HG02973 (cell line): ENCODE measurements around the gene SLC25A52.
"Not testable (repeated sequence)": the region's sequence is repeated elsewhere in the genome, so short reads cannot be mapped to it uniquely, and the experiment has no call there.

ENCODE experiments used
- ATAC-seq: cut with Tn5 transposase; IDR thresholded peaks from one replicate; pipeline ENCODE4 v1.9.1; 2021; ENCODE audit warnings: moderate library complexity; ENCODE audit not compliant: unreplicated experiment

The SLC25A52 gene, protein sequence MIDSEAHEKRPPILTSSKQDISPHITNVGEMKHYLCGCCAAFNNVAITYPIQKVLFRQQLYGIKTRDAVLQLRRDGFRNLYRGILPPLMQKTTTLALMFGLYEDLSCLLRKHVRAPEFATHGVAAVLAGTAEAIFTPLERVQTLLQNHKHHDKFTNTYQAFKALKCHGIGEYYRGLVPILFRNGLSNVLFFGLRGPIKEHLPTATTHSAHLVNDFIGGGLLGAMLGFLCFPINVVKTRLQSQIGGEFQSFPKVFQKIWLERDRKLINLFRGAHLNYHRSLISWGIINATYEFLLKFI

DNA sequence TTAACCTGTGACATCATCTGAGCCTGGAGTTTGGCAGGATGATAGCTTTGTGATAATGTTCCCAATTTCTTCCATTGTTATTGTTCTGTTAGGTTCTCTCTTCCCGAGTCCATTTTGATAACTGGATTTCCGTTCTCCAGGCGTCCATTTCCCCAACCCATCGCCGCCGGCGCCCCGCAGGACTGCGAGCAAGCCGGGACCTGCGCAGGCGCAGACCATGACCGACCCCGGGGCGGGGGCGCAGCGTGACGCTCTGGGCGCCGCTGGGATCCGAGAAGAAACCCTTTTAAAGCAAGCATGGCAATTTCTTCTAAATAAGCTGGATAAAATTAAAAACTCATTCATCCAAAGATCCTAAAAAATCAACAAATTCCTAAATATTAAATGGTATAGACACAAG, at the start of gene SLC25A52:
SLC25A52 (minus strand) TSS at position 186 of the 400 bp plus-strand sequence. CDS start 219 bp downstream, outside the sequence.
- no peak for ATAC-seq

DNA sequence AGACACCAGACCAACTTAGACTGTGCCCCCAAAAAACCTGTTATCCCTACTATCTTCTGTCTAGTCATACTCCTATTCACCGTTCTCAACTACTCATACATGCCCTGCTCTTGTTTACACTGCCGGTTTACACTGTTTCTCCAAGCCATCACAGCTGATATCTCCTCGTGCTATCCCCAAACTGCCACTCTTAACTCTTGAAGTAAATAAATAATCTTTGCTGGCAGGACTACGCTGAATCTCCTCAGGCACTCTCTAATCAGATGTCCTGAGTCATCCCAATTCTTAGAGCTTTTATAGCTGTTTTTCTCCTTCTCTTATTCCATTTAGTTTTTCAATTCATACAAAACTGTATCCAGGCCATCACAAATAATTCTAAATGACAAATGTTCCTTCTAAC, 48.4 kb upstream of the SLC25A52 start:
- ATAC-seq = not testable (repeated sequence)

DNA sequence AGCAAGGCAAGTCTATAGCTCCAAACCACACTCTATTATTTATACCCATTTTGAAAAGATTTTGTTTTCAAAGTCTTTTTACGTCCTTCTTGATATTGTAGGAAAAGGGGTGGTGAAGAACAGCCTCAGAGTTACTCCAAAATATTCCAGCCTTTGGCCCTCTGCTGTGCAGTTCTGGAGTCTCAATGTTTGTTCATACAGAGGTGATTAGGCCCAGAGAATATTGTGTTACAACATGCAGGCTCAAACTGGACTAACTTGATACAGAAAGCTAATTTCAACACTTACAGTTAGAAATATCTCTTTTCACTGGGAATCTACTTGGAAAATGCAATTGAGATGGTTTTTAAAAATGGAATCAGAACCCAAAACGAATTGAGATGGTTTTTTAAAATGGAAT, 40.4 kb upstream of the SLC25A52 start:
- no peak for ATAC-seq

DNA sequence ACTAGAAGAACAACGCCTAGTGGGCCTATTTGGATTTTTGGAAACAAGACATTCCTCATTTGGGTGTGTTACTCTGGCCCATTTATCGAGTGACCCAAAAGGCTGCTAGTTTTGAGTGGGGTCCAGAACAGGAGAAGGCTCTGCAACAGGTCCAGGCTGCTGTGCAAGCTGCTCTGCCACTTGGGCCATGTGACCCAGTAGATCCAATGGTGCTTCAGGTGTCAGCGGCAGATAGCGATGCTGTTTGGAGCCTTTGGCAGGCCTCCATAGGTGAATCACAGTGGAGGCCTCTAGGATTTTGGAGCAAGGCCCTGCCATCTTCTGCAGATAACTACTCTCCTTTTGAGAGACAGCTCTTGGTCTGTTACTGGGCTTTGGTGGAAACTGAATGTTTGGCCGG, 38.6 kb upstream of the SLC25A52 start:
- ATAC-seq = not testable (repeated sequence)

DNA sequence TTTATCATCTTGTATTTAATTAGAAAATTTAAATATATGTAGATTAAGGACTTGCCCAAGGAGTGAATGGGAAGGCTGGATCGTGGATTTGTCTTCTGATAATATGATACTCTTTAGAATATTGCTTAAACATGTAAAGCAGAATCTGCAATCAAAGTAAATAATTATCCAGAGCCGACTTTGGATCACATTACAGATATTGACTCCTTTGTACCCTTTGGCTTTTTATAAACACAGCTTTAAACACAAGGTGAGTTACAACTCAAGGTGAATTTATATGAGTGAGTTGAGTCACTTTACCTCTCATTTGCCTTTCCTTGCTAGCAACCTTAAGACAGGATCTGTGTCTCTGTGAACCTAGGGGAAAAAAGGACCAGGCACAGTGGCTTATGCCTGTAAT, 37.7 kb upstream of the SLC25A52 start:
- no peak for ATAC-seq

DNA sequence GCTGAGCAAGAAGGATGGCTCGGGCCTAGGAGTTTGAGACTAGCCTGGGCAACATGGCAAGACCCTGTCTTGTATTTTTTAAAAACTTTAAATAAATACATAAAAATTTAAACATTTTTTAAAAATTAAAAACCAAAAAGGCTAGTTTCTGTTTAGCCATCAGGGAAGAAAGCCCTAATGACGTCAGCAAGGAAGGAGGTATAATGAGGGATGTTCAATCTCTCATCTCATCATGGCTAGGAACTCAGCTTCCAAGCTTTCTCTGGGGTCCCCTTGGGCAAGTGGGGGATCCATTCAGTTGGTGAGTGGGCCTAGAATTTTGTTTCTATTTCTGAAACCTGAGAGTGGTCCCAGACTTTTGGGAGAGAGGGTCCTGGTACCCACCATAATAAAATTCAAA, 35.1 kb upstream of the SLC25A52 start:
- no peak for ATAC-seq

DNA sequence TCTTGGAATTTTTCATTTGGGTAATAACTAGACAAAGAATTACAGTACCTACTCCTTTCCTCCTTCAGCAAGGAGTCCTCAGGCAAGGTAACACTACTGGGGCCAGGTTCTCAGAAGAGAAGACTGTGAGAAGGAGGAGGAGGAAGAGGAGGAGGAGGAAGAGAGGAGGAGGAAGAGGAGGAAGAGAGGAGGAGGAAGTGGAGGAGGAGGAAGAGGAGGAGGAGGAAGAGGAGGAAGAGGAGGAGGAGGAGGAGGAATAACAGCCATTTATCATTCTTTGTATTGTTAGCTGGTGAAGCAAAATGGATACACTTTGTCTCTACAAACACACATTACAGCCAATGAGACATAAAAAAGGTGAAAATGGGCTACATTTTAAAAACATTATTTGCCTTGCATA, 32.9 kb upstream of the SLC25A52 start:
- ATAC-seq = no peak

DNA sequence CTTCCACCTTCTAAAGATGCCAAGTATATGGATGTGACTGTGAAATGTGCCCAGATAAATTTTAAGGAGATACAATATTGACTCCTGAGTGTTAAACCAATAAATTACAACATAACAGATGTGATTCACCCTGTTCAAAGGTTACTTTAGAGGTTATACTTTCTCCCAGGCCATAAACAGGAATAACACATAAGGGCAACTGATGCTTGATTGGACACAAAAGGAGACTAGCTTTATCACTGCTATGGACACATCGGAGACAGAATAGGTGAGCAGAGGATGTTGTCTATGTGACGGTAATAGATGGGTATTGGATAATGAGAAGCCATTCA, 31.9 kb upstream of the SLC25A52 start:
- ATAC-seq = no peak

DNA sequence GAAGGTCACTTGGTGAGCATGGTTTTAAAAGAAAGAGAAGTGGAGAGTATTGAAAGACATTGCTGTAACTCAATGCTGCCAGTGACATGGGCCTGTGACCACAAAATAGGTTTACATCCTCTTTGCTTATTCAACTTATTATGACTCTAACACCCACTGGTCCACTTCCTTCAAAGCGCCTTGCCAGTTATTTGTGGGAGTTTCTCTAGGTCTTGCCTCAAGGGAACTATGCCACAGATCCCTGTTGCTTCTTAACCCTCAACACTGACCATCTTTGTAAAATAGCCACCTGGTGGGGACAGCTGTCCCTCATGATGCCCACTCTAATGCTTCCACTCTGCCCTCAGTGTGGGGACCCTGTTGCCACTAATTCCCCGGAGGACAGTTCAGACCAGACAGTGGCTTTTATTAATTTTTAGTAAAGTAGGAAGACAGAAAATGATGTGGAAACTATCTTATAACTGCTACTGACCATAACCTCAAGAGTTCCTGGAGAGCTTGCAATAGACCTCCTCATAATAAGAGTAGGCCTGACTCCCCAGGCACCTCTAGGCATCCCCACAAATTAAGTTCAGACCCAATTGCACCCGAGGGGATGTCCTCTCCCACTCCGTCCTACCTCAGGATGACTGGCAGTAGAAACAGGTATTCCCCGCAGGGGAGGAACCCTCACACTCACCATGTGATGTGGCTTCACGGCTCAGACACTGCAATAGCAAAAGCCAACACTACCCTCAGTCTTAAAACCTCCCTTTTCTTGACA, 31.3 kb upstream of the SLC25A52 start:
- peak; percentile 92 for ATAC-seq

DNA sequence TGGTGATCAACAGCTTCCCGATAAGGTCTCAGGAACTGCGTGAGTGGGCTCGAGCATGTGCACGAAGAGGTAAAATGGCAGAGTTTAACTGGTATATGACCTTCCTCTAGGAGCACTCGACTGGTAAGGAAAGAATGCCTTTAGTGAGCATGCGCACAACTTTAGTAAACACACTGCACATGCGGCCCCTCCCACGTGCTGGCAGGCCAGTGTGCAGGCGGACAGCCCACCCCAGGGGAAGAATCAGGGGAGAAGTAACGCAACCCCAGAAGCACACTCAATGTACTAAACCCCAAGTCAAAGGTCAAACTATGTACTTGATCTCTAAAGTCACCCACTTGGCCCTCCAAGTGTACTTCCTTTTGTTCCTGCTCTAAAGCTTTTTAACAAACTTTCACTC, 28.7 kb upstream of the SLC25A52 start:
- ATAC-seq = no peak

DNA sequence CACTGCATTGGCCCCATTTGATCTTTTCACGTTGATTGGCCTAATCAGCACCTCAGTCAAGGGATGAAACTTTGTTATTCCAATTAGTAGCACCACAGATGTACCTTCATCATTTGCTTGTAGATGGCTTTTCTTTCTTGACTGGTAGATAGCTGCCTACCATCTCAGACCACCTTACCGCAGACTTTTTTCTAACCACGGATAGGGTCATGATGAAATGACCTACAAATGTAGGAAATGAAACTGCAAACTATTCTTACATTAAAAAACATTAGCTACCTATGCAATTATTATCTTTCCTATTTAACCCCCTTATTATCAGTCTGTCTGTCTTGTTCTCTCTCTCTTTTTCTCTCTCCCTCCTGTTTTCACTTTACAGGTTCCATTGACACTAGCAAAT, 22.4 kb upstream of the SLC25A52 start:
- no peak for ATAC-seq

DNA sequence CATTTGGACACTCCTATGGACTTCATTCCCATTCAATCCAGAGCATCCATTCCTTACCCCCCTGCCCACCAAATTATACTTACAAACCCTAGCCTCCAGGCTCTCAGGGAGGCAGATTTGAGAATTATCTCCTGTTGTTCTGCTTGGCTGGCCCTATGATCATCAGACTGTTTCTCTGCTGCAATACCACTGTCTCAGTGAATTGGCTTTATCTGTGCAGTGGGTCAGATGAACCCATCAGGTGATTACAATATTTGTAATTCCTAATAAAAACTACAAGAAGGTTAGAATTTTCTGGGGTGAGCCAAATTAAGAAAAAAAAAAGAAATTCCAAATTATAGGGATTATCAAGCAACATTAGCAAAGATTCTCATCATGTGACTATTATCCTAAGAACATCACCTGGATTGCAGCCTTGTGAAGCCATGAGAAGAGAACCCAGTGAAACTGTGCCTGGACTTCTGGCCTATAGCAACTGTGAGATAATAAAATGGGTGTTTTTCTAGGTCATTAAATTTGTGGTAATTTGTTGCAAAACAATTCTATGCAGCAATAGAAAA, 17.8 kb upstream of the SLC25A52 start:
- no peak for ATAC-seq

DNA sequence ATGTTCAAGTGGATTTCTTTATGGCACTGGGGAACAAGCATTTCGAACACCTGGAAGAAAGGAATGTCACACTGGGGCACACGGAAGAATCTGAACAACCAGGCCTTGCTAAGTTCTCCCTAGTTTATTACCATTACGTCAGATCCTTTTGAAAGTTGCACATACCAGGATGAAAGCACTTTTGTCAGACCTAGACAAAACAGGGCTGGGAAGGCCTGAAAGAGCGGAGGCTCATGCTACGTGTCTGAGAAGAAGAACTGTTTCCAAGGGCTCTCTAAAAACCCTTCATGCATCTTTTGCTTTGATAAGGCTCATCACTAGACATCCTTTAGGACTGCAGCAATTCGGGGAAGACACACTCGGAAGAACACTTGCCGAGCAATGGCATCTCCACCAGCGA, 15.4 kb upstream of the SLC25A52 start:
- no peak for ATAC-seq

DNA sequence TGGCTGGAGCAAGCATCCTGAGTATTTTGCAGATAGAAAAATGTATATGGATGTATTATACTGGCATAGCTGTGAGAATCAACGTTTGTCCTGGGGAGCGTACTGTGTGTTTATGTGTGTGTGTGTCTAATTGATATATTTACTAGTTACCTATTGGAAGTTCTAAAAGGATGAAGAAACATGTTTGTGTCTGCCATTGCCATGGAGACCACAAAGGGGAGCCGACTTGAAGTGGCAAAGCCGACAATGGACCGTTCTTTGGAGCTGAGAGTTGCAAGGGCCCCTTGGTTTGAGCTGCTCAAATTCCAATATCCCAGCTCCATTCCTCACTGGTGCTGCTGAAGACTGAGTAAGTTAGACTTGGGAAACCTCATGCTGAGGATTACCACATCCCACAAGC, 14.3 kb upstream of the SLC25A52 start:
- no peak for ATAC-seq

DNA sequence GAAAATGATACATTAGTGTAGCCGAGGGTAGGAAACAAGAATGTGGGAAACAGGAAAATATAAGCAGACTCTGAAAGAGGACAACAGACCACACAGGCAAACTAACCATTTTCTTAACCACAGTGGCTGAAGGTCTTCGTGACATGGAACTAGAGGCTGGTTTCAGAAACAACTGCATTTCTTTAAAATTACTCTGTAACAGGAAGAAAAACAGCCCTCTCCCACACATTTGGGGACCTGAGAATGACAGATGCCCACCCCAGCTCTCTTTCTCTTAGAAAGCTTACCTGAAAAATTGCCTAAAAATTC, 13.8 kb upstream of the SLC25A52 start:
- peak; percentile 69 for ATAC-seq

DNA sequence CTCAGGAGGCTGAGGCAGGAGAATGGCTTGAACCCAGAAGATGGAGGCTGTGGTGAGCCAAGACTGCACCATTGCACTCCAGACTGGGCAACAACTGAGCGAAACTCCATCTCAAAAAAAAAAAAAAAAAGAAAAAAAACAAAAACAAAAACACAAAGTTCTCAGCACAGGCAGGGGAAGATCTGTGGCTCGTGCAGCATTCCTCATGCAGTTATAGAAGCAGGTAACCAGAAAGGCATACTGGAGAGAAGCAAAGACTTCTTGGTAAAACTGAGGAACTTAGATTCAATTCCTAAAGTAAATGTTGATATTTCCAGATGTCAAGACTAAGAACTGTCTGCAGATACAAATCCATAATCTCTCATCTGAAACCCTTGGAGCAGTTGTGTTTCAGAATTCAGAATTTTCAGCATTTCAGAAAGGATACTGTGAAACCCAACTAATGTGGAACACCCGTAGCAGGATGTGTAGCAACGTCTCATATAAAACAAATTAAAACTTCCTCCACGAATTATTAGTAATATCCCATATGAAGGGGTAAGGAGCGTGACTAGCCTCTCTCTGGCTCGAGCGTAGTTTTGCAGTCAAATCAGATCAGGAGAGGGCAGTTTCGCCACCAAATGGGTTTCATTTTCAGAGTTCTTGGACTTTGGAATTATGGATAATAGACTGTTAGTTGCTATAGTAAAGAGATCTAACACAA, 13.2 kb upstream of the SLC25A52 start:
- ATAC-seq = peak; percentile 25

DNA sequence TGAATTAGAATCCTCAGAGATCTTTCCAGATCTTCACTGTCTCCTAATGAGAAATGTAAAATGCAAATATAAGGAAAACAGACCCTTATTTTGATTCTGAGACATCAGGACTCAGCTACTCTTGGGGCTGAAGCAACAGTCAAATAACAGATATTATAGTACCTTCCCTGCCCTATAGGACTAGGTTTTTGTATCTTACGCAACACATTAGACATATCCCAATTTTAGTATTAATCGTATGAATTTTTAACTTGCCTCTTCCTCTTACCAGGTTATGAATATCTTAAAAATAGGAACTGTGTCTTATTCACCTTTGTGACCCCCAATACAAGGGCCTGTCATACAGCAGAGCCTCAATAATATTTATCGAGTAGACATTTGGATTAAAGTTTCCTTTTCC, 12.0 kb upstream of the SLC25A52 start:
- no peak for ATAC-seq

DNA sequence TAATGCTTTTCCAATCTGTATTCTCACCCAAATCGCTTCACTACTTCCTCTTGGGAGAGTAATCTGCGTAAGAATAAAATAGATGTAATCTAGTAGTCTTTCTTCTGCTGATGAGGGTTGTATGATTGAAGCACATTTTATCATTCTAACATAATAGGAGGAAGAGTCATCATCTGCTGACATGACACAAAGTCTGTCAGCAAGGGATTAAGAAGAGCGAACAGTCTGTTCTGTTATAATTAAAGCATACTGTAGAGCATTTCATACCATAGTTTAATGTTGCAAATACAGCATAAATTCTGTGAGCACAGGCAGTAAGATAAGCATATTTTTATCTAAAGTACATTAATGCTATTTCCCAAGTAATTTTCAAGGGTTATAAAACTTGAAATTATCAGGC, 10.4 kb downstream of the SLC25A52 start:
- no peak for ATAC-seq

DNA sequence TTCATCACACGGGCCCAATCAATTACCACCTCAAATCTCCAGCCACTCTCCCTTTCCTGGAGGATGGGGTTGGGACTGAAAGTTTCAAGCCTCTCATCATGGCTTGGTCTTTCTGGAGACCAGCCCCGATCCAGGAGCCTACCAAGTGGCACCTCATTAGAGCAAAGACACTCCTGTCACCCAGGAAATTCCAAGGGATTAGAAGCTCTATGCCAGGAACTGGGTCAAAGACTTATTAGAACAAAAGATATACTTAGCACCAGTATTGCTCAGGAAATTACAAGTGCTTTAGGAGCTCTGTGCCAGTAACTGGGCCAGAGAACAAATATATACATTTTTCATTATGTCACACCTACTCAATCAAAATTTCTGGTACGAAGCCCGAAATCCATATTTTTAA, 14.3 kb downstream of the SLC25A52 start:
- no peak for ATAC-seq

DNA sequence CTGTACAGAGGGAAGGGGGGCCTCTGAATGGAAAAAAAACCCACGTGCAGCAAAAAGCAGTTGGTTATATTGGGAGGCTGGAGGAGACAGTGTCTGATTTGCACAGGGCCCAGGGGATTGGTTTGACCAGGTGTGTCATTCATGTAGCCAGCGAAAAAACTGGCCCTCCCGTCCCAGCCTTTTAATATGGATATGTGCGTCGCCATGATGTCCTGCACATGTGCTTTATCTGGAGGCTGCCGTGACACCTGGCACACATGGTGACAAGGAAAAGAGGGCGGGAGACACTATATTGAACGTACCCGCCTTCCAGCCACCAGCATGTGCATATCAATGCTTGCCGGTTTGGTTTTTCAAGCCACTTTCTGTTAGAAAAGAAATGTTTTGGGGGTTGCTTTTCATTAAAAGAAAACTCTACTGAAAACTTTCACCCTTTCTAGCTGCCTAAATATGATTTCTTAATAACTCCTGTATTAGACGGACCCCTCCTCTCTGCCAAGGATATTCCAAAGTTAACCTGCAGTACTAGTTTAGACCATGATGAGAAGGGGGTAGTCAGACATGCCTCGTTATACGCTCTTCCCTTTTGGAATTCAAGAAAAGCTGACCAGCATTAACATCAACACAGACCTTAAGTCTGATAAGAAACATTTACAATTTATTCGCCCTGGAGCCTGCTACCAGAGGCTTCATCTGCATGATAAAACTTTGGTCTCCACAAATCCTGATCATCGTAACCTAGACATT, 16.2 kb downstream of the SLC25A52 start:
- no peak for ATAC-seq

DNA sequence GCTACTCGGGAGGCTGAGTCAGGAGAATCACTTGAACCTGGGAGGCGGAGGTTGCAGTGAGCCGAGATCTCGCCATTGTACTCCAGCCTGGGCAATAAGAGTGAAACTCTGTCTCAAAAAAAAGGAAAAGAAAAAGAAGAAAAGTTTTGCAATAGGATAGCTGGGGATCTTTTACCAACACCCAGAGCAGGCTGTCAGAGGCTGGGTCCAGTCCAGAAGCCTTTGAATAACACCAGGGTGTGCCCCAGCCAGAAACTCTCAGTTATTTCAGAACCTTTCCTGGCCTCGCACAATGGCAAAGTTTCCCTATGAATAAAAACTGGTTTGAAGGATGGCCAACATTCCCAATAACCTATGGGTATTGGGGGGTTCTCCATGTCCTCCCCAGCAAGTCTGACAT, 17.1 kb downstream of the SLC25A52 start:
- ATAC-seq = not testable (repeated sequence)
